Liver (tissue), 9 donors: ENCODE results near the gene CRYGB. TPM values are rescaled to one million over a fixed set of nuclear protein-coding genes. Genes with fewer than 3 reads are reported as not detected.

ENCODE experiments used
- DNase-seq: peaks from one replicate; pipeline ENCODE4 v3.0.0-alpha.2; 2017; ENCODE audit warnings: low spot score
- H3K27ac ChIP-seq, 2 donors: one replicate each; pipeline ENCODE4 v1.7.0; 2013; ENCODE audit warnings: inconsistent platforms in 2 of 2, low read length in 2 of 2, control low read depth in 1 of 2, low read depth in 1 of 2, mild to moderate bottlenecking in 1 of 2
- H3K27me3 ChIP-seq, 4 donors: one replicate each; pipeline versions ENCODE4 v1.6.1 to v1.7.0; 2013; ENCODE audit warnings: low read length in 3 of 4, inconsistent platforms in 1 of 4, mild to moderate bottlenecking in 1 of 4, moderate library complexity in 1 of 4; ENCODE audit not compliant: control insufficient read depth in 4 of 4, insufficient read depth in 4 of 4
- H3K36me3 ChIP-seq, 4 donors: one replicate each; pipeline versions ENCODE4 v1.6.1 to v1.7.0; 2013; ENCODE audit warnings: low read length in 3 of 4, mild to moderate bottlenecking in 3 of 4, low read depth in 1 of 4, moderate library complexity in 1 of 4; ENCODE audit not compliant: control insufficient read depth in 4 of 4, insufficient read depth in 3 of 4
- H3K4me1 ChIP-seq, 4 donors: one replicate each; pipeline versions ENCODE4 v1.6.1 to v1.7.0; 2013; ENCODE audit warnings: low read length in 3 of 4, mild to moderate bottlenecking in 3 of 4, moderate library complexity in 1 of 4; ENCODE audit not compliant: control insufficient read depth in 4 of 4, insufficient read depth in 4 of 4
- H3K4me3 ChIP-seq, 3 donors: one replicate each; pipeline versions ENCODE4 v1.6.1 to v1.7.0; 2013; ENCODE audit warnings: low read length in 3 of 3, control low read depth in 1 of 3, low read depth in 1 of 3, mild to moderate bottlenecking in 1 of 3
- H3K9ac ChIP-seq, 2 donors: one replicate each; pipeline ENCODE4 v1.7.0; 2013; ENCODE audit warnings: low read length in 2 of 2, mild to moderate bottlenecking in 2 of 2, moderate library complexity in 2 of 2, control low read depth in 1 of 2, low read depth in 1 of 2
- H3K9me3 ChIP-seq, 4 donors: one replicate each; pipeline versions ENCODE4 v1.6.1 to v1.7.0; 2013; ENCODE audit warnings: low read length in 3 of 4; ENCODE audit not compliant: control insufficient read depth in 4 of 4
- EGR1 ChIP-seq, 2 donors: IDR thresholded peaks; 2 replicates each; pipeline ENCODE4 v1.6.1; 2016 to 2018; ENCODE audit warnings: antibody characterized with exemption in 2 of 2, low read depth in 2 of 2
- FOXA1 ChIP-seq: IDR thresholded peaks from 2 replicates; pipeline ENCODE4 v1.6.1; 2016; ENCODE audit warnings: antibody characterized with exemption
- FOXA2 ChIP-seq: IDR thresholded peaks from 2 replicates; pipeline ENCODE4 v1.6.1; 2016; ENCODE audit warnings: antibody characterized with exemption
- GABPA ChIP-seq, 2 donors: IDR thresholded peaks in 1 of 2; conservative IDR thresholded peaks in 1 of 2; 2 replicates each; pipeline ENCODE4 v1.6.1; 2016; ENCODE audit warnings: antibody characterized with exemption in 2 of 2, mild to moderate bottlenecking in 1 of 2, moderate library complexity in 1 of 2
- HNF4A ChIP-seq, 2 donors: conservative IDR thresholded peaks; 2 replicates each; pipeline ENCODE4 v1.6.1; 2016; ENCODE audit warnings: antibody characterized with exemption in 2 of 2, mild to moderate bottlenecking in 2 of 2
- HNF4G ChIP-seq: IDR thresholded peaks from 2 replicates; pipeline ENCODE4 v1.6.1; 2016; ENCODE audit warnings: antibody characterized with exemption
- JUND ChIP-seq, 2 donors: IDR thresholded peaks; 2 replicates each; pipeline ENCODE4 v1.6.1; 2016; ENCODE audit warnings: antibody characterized with exemption in 2 of 2
- NR2F2 ChIP-seq: IDR thresholded peaks from 2 replicates; pipeline ENCODE4 v1.6.1; 2016; ENCODE audit warnings: antibody characterized with exemption
- RAD21 ChIP-seq, 2 donors: IDR thresholded peaks; 2 replicates each; pipeline ENCODE4 v1.6.1; 2016; ENCODE audit warnings: antibody characterized with exemption in 2 of 2, mild to moderate bottlenecking in 2 of 2
- RXRA ChIP-seq, 2 donors: IDR thresholded peaks; 2 replicates each; pipeline ENCODE4 v1.6.1; 2017 to 2018; ENCODE audit warnings: antibody characterized with exemption in 2 of 2, mild to moderate bottlenecking in 1 of 2
- SP1 ChIP-seq: IDR thresholded peaks from 2 replicates; pipeline ENCODE4 v1.6.1; 2018; ENCODE audit warnings: antibody characterized with exemption, mild to moderate bottlenecking
- TAF1 ChIP-seq: conservative IDR thresholded peaks from 2 replicates; pipeline ENCODE4 v1.6.1; 2016; ENCODE audit warnings: antibody characterized with exemption, mild to moderate bottlenecking
- YY1 ChIP-seq: IDR thresholded peaks from 2 replicates; pipeline ENCODE4 v1.6.1; 2016; ENCODE audit warnings: antibody characterized with exemption, mild to moderate bottlenecking
- WGBS: extraction: QIAGEN DNeasy Blood & Tissue Kit; methylation state at CpG from one replicate; pipeline ENCODE4 v1.1.7; 2013; 5-methylcytosine and 5-hydroxymethylcytosine counted together
- polyA plus RNA-seq, 2 donors: library from polyadenylated mRNA; stranded (reverse) in 1 of 2; unstranded in 1 of 2; fragments of 200-250 nt in 1 of 2; fragments of >200 nt in 1 of 2; fragmentation: Nextera tagmentation in 1 of 2; extraction: Ambion mirVana in 1 of 2; gene quantifications; one replicate each; pipeline versions ENCODE4 v1.2.1 to v1.2.3, GENCODE V29; 2013 to 2015
- total RNA-seq, 2 donors: library from RNA; depleted of rRNA; stranded (reverse); fragments of >200 nt; gene quantifications; one replicate each; pipeline ENCODE4 v1.2.3, GENCODE V29; 2014
- TF ChIP-seq, protein P1 (sequence below): fragments of 150-350 bp; IDR thresholded peaks from 2 replicates; pipeline ENCODE4 v1.5.1; 2017; ENCODE audit warnings: improper control_type of control experiment, low read depth, low read length; ENCODE audit not compliant: missing input control
- TF ChIP-seq, protein P2 (sequence below): IDR thresholded peaks from 2 replicates; pipeline ENCODE4 v1.6.1; 2016; ENCODE audit warnings: antibody characterized with exemption
- TF ChIP-seq, protein P3 (sequence below): IDR thresholded peaks from 2 replicates; pipeline ENCODE4 v1.6.1; 2016; ENCODE audit warnings: antibody characterized with exemption
- TF ChIP-seq, protein P4 (sequence below): IDR thresholded peaks from 2 replicates; pipeline ENCODE4 v1.6.1; 2016; ENCODE audit warnings: antibody characterized with exemption
- TF ChIP-seq, protein P5 (sequence below): IDR thresholded peaks from 2 replicates; pipeline ENCODE4 v1.6.1; 2016; ENCODE audit warnings: antibody characterized with exemption, mild to moderate bottlenecking
- donor health status: healthy.
- donor health status: healthy.
- donor health status: healthy.
- donor health status: healthy.
- donor health status: healthy.

Gene CRYGB
- total and polyA plus RNA-seq, 4 donors: not detected

DNA sequence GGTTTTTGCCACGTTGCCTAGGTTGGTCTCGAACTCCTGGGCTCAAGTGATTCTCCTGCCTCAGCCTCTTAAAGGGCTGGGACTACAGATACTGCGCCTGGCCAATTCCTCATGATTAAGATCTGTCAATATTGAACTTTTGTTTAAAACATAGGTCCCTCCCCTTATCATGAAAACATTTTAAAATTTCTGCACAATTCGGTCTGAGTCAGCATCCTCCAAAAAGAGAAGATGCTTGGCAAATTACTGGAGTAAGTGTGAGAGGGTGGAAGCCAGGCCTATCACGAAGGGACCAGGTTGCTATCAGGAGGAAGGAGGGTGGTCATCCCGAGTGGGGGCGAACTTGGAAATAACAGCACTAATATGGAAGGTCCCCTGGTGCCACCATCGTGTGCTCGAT lies 28.2 kb upstream of the CRYGB start:
- no peak overlapping the region for H3K9ac ChIP-seq
- no peaks in the 10 kb centered on the region for H3K36me3 ChIP-seq
- no peaks in the 10 kb centered on the region for H3K9me3 ChIP-seq
- no peak overlapping the region for H3K4me3 ChIP-seq
- no peak for DNase-seq
- H3K27me3 ChIP-seq: no peaks in the 10 kb centered on the region
- H3K27ac ChIP-seq: no peak overlapping the region
- no peak for TF ChIP-seq RXRA (IDR thresholded peaks at IDR 0.05)
- WGBS: 85% methylated on average over 9 of the region's 9 CpGs
- peaks cover 1 to 8% (median 4%) of the 10 kb centered on the region in 4 donors for H3K4me1 ChIP-seq

DNA sequence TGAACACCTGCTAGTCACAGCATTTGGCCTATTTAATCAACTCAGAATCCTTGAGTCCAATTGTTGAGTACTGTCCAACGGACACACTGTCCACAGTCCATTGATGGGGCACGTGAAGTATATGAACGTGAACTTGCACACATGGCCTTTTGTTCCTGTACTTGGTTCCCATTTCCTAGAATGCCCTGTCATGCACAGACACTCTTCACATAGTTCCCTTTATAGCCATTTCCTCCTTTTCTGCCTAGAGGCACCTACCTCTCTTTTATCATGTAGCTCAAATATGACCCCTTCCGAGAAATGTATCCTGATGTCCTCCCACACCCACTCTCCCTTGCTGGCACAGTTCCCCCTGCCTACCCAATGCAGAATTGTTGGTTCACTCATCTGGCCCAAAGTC lies 26.2 kb upstream of the CRYGB start:
- no peak for DNase-seq
- H3K27ac ChIP-seq: no peak overlapping the region
- peaks cover 1 to 8% (median 4%) of the 10 kb centered on the region in 4 donors for H3K4me1 ChIP-seq
- no peak overlapping the region for H3K4me3 ChIP-seq
- TF ChIP-seq, protein P1, sequence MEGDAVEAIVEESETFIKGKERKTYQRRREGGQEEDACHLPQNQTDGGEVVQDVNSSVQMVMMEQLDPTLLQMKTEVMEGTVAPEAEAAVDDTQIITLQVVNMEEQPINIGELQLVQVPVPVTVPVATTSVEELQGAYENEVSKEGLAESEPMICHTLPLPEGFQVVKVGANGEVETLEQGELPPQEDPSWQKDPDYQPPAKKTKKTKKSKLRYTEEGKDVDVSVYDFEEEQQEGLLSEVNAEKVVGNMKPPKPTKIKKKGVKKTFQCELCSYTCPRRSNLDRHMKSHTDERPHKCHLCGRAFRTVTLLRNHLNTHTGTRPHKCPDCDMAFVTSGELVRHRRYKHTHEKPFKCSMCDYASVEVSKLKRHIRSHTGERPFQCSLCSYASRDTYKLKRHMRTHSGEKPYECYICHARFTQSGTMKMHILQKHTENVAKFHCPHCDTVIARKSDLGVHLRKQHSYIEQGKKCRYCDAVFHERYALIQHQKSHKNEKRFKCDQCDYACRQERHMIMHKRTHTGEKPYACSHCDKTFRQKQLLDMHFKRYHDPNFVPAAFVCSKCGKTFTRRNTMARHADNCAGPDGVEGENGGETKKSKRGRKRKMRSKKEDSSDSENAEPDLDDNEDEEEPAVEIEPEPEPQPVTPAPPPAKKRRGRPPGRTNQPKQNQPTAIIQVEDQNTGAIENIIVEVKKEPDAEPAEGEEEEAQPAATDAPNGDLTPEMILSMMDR: no peak
- TF ChIP-seq EGR1 (IDR thresholded peaks at IDR 0.05; ENCODE audit: low read depth in 2 of 2) (no peak), GABPA (IDR thresholded peaks at IDR 0.05 in 1 of 2, conservative IDR thresholded peaks at IDR 0.05 in 1 of 2) (no peak), TAF1 (no peak), RAD21 (IDR thresholded peaks at IDR 0.05) (no peak), HNF4A (conservative IDR thresholded peaks at IDR 0.05) (no peak), YY1 (no peak), SP1 (no peak), HNF4G (no peak), RXRA (IDR thresholded peaks at IDR 0.05) (no peak), FOXA1 (no peak), JUND (IDR thresholded peaks at IDR 0.05) (no peak), NR2F2 (no peak), FOXA2 (no peak)
- TF ChIP-seq, protein P2, sequence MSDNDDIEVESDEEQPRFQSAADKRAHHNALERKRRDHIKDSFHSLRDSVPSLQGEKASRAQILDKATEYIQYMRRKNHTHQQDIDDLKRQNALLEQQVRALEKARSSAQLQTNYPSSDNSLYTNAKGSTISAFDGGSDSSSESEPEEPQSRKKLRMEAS: no peak
- TF ChIP-seq, protein P3, sequence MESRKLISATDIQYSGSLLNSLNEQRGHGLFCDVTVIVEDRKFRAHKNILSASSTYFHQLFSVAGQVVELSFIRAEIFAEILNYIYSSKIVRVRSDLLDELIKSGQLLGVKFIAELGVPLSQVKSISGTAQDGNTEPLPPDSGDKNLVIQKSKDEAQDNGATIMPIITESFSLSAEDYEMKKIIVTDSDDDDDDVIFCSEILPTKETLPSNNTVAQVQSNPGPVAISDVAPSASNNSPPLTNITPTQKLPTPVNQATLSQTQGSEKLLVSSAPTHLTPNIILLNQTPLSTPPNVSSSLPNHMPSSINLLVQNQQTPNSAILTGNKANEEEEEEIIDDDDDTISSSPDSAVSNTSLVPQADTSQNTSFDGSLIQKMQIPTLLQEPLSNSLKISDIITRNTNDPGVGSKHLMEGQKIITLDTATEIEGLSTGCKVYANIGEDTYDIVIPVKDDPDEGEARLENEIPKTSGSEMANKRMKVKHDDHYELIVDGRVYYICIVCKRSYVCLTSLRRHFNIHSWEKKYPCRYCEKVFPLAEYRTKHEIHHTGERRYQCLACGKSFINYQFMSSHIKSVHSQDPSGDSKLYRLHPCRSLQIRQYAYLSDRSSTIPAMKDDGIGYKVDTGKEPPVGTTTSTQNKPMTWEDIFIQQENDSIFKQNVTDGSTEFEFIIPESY: no peak
- TF ChIP-seq, protein P4, sequence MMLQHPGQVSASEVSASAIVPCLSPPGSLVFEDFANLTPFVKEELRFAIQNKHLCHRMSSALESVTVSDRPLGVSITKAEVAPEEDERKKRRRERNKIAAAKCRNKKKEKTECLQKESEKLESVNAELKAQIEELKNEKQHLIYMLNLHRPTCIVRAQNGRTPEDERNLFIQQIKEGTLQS: no peak
- TF ChIP-seq, protein P5, sequence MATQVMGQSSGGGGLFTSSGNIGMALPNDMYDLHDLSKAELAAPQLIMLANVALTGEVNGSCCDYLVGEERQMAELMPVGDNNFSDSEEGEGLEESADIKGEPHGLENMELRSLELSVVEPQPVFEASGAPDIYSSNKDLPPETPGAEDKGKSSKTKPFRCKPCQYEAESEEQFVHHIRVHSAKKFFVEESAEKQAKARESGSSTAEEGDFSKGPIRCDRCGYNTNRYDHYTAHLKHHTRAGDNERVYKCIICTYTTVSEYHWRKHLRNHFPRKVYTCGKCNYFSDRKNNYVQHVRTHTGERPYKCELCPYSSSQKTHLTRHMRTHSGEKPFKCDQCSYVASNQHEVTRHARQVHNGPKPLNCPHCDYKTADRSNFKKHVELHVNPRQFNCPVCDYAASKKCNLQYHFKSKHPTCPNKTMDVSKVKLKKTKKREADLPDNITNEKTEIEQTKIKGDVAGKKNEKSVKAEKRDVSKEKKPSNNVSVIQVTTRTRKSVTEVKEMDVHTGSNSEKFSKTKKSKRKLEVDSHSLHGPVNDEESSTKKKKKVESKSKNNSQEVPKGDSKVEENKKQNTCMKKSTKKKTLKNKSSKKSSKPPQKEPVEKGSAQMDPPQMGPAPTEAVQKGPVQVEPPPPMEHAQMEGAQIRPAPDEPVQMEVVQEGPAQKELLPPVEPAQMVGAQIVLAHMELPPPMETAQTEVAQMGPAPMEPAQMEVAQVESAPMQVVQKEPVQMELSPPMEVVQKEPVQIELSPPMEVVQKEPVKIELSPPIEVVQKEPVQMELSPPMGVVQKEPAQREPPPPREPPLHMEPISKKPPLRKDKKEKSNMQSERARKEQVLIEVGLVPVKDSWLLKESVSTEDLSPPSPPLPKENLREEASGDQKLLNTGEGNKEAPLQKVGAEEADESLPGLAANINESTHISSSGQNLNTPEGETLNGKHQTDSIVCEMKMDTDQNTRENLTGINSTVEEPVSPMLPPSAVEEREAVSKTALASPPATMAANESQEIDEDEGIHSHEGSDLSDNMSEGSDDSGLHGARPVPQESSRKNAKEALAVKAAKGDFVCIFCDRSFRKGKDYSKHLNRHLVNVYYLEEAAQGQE: no peak
- no peaks in the 10 kb centered on the region for H3K9me3 ChIP-seq
- no peaks in the 10 kb centered on the region for H3K27me3 ChIP-seq
- no peaks in the 10 kb centered on the region for H3K36me3 ChIP-seq
- 68% methylated on average over 4 of the region's 4 CpGs for WGBS
- H3K9ac ChIP-seq: no peak overlapping the region
